GM12874 (cell line): ENCODE data around the gene PXMP4.

ENCODE experiments used
- CTCF ChIP-seq: IDR thresholded peaks from 2 replicates; pipeline ENCODE4 v1.5.1; 2011; ENCODE audit warnings: low read depth, mild to moderate bottlenecking, control low read depth, low read length, moderate library complexity; ENCODE audit not compliant: insufficient read depth

The PXMP4 gene

GRCh38 chr20:33757458-33757857 is 37.3 kb upstream of the PXMP4 start:
- TF ChIP-seq CTCF = no peak

- no peak for TF ChIP-seq CTCF
These were observed 36.9 kb upstream of the PXMP4 start for GRCh38 chr20:33757046-33757445.

- TF ChIP-seq CTCF = no peak
These were observed 33.7 kb upstream of the PXMP4 start for GRCh38 chr20:33753763-33754162.

- TF ChIP-seq CTCF = no peak
These were observed 33.0 kb upstream of the PXMP4 start for GRCh38 chr20:33753143-33753542.

- no peak for TF ChIP-seq CTCF
These were observed 31.7 kb upstream of the PXMP4 start for GRCh38 chr20:33751775-33752174.

- TF ChIP-seq CTCF = no peak
These were observed 26.4 kb upstream of the PXMP4 start for GRCh38 chr20:33746325-33746998.

GRCh38 chr20:33744773-33745385 is 24.8 kb upstream of the PXMP4 start:
- TF ChIP-seq CTCF = no peak

GRCh38 chr20:33744181-33744580 is 24.1 kb upstream of the PXMP4 start:
- no peak for TF ChIP-seq CTCF
